IMR-90 (cell line): Measurements from ENCODE around the gene SH2D7. TPM values are rescaled to one million over a fixed set of nuclear protein-coding genes. Genes with fewer than 3 reads are reported as not detected.

Source experiments
- ATAC-seq: fragments of 200-7000 bp; cut with Tn5 transposase; 2 replicates; pipeline ENCODE4 v1.9.1; 2020; ENCODE audit warnings: low read depth, mild to moderate bottlenecking, moderate library complexity
- BruUV-seq: library from RNA; stranded (reverse); fragments of 400-500 nt; replicated peaks from 2 replicates; lab custom pipeline; 2021; lab: Mats Ljungman, UMichigan
- CTCF ChIA-PET: fragments of 300-600 bp; formaldehyde crosslinking; extraction: SDS; loops from one replicate; lab custom pipeline; 2021; ENCODE audit warnings: antibody characterized with exemption; lab: Yijun Ruan, JAX
- POLR2A ChIA-PET: fragments of 300-600 bp; sonication (Branson Sonifier 250); formaldehyde crosslinking; loops from one replicate; lab custom pipeline; 2022; ENCODE audit warnings: antibody characterized with exemption; ENCODE audit not compliant: unreplicated experiment; lab: Charles Lee
- DNase-seq: peaks from one replicate; pipeline ENCODE4 v3.0.0; 2013
- H2AFZ ChIP-seq: replicated peaks from 2 replicates; pipeline ENCODE3; 2013; ENCODE audit warnings: low read length, mild to moderate bottlenecking; ENCODE audit not compliant: poor library complexity
- H2AK5ac ChIP-seq: 2 replicates; pipeline ENCODE4 v1.6.1; 2013; ENCODE audit warnings: low read depth, low read length, inconsistent platforms
- H2AK9ac ChIP-seq: replicated peaks from 2 replicates; pipeline ENCODE3; 2013; ENCODE audit warnings: mild to moderate bottlenecking, low read depth, low read length, moderate library complexity; ENCODE audit not compliant: poor library complexity
- H2BK120ac ChIP-seq: 2 replicates; pipeline ENCODE4 v1.6.1; 2013; ENCODE audit warnings: low read depth, low read length, inconsistent platforms
- H2BK15ac ChIP-seq: 3 replicates; pipeline ENCODE4 v1.6.1; 2013; ENCODE audit warnings: low read depth, low read length, inconsistent platforms
- H2BK20ac ChIP-seq: 2 replicates; pipeline ENCODE4 v1.6.1; 2013; ENCODE audit warnings: low read depth, mild to moderate bottlenecking, inconsistent platforms, low read length, moderate library complexity
- H2BK5ac ChIP-seq: 2 replicates; pipeline ENCODE4 v1.6.1; 2013; ENCODE audit warnings: mild to moderate bottlenecking, low read depth, low read length, inconsistent platforms; ENCODE audit not compliant: poor library complexity, severe bottlenecking
- H3K14ac ChIP-seq: replicated peaks from 2 replicates; pipeline ENCODE4 v1.6.1; 2013; ENCODE audit warnings: low read depth, low read length, inconsistent platforms
- H3K18ac ChIP-seq: 2 replicates; pipeline ENCODE4 v1.6.1; 2013; ENCODE audit warnings: low read depth, low read length, control low read depth
- H3K23ac ChIP-seq: 2 replicates; pipeline ENCODE4 v1.6.1; 2013; ENCODE audit warnings: low read depth, low read length, inconsistent platforms
- H3K27ac ChIP-seq: 2 replicates; pipeline ENCODE4 v1.5.1; 2013; ENCODE audit warnings: mild to moderate bottlenecking, control low read depth, low read length; ENCODE audit not compliant: insufficient read depth
- H3K27me3 ChIP-seq: 2 replicates; pipeline ENCODE4 v1.6.1; 2013; ENCODE audit warnings: low read length; ENCODE audit not compliant: control insufficient read depth, insufficient read depth
- H3K36me3 ChIP-seq: 2 replicates; pipeline ENCODE4 v1.6.1; 2013; ENCODE audit warnings: low read length, mixed read lengths; ENCODE audit not compliant: control insufficient read depth, insufficient read depth
- H3K4ac ChIP-seq: 2 replicates; pipeline ENCODE4 v1.6.1; 2013; ENCODE audit warnings: low read depth, low read length, inconsistent platforms
- H3K4me1 ChIP-seq: 2 replicates; pipeline ENCODE4 v1.6.1; 2013; ENCODE audit warnings: low read length, mixed read lengths; ENCODE audit not compliant: control insufficient read depth, insufficient read depth
- H3K4me2 ChIP-seq: 2 replicates; pipeline ENCODE4 v1.6.1; 2013; ENCODE audit warnings: low read depth, mild to moderate bottlenecking, control low read depth, low read length, moderate library complexity
- H3K4me3 ChIP-seq: 2 replicates; pipeline ENCODE4 v1.5.1; 2013; ENCODE audit warnings: low read depth, mild to moderate bottlenecking, control low read depth, low read length, moderate library complexity; ENCODE audit not compliant: insufficient read depth
- H3K56ac ChIP-seq: 2 replicates; pipeline ENCODE4 v1.6.1; 2013; ENCODE audit warnings: low read length, inconsistent platforms; ENCODE audit not compliant: insufficient read depth; ENCODE audit errors: extremely low read depth
- H3K79me1 ChIP-seq, 2 experiments: 2 replicates each; pipeline ENCODE4 v1.6.1; 2013; ENCODE audit warnings: low read length in 2 of 2, inconsistent platforms in 1 of 2, low read depth in 1 of 2
- H3K9ac ChIP-seq: 2 replicates; pipeline ENCODE4 v1.6.1; 2013; ENCODE audit warnings: low read depth, low read length, control low read depth
- H3K9me1 ChIP-seq: 2 replicates; pipeline ENCODE4 v1.6.1; 2013; ENCODE audit warnings: low read length, inconsistent platforms; ENCODE audit not compliant: insufficient read depth
- H3K9me3 ChIP-seq: 2 replicates; pipeline ENCODE4 v1.6.1; 2013; ENCODE audit warnings: low read length; ENCODE audit not compliant: control insufficient read depth, insufficient read depth
- H4K20me1 ChIP-seq: 2 replicates; pipeline ENCODE4 v1.6.1; 2013; ENCODE audit warnings: low read length, inconsistent platforms; ENCODE audit not compliant: insufficient read depth
- H4K5ac ChIP-seq: 2 replicates; pipeline ENCODE4 v1.6.1; 2013; ENCODE audit warnings: mild to moderate bottlenecking, low read depth, low read length, control low read depth
- H4K8ac ChIP-seq, 2 experiments: 2 replicates each; pipeline ENCODE4 v1.6.1; 2013; ENCODE audit warnings: low read depth in 2 of 2, low read length in 2 of 2, control low read depth in 1 of 2, inconsistent platforms in 1 of 2
- H4K91ac ChIP-seq: 2 replicates; pipeline ENCODE4 v1.6.1; 2013; ENCODE audit warnings: low read depth, low read length, inconsistent platforms; ENCODE audit not compliant: insufficient read depth
- BHLHE40 ChIP-seq: fragments of 150-350 bp; IDR thresholded peaks from 2 replicates; pipeline ENCODE4 v1.6.1; 2016; ENCODE audit warnings: mild to moderate bottlenecking, low read depth, low read length
- CTCF ChIP-seq: conservative IDR thresholded peaks from 2 replicates; pipeline ENCODE4 v1.5.1; 2012; ENCODE audit warnings: mild to moderate bottlenecking, low read depth, low read length, improper control_type of control experiment
- ELK1 ChIP-seq: fragments of 150-350 bp; IDR thresholded peaks from 2 replicates; pipeline ENCODE4 v1.6.1; 2016; ENCODE audit warnings: low read depth, mild to moderate bottlenecking, low read length, moderate library complexity, borderline replicate concordance
- MAZ ChIP-seq: IDR thresholded peaks from 2 replicates; pipeline ENCODE4 v1.6.1; 2012; ENCODE audit warnings: low read depth, mild to moderate bottlenecking, low read length, improper control_type of control experiment, moderate library complexity, borderline replicate concordance
- MXI1 ChIP-seq: IDR thresholded peaks from 2 replicates; pipeline ENCODE4 v1.6.1; 2012; ENCODE audit warnings: low read depth, mild to moderate bottlenecking, low read length, moderate library complexity, borderline replicate concordance
- NFE2L2 ChIP-seq: fragments of 150-350 bp; IDR thresholded peaks from 2 replicates; pipeline ENCODE4 v1.6.1; 2016; ENCODE audit warnings: low read depth, mild to moderate bottlenecking, low read length
- RFX5 ChIP-seq: IDR thresholded peaks from 2 replicates; pipeline ENCODE4 v1.8.0; 2012; ENCODE audit warnings: low read depth, mild to moderate bottlenecking, low read length, moderate library complexity
- SMC3 ChIP-seq: fragments of 150-350 bp; IDR thresholded peaks from 2 replicates; pipeline ENCODE4 v1.6.1; 2016; ENCODE audit warnings: low read depth, mild to moderate bottlenecking, antibody characterized with exemption, low read length, moderate library complexity
- WGBS, 2 experiments: methylation state at CpG; one replicate each; pipeline versions ENCODE4 v1.1.5 to v1.1.7; 2013; ENCODE audit warnings: missing lambda C conversion rate in 2 of 2; ENCODE audit not compliant: insufficient read length in 1 of 2; ENCODE audit errors: extremely low coverage in 2 of 2; 5-methylcytosine and 5-hydroxymethylcytosine counted together
- dilution Hi-C: fragments of 300-500 bp; cut with HindIII; formaldehyde crosslinking; loops from one replicate; pipeline ENCODE4 v1.14.3; 2018; ENCODE audit warnings: low sequenced_read_pairs; ENCODE audit not compliant: unreplicated experiment
- in situ Hi-C: fragments of 300-500 bp; cut with MboI; formaldehyde crosslinking; loops from 3 replicates; pipeline ENCODE4 v1.14.3; 2019; ENCODE audit warnings: low sequenced_read_pairs, inconsistent platforms, mixed read lengths
- intact Hi-C: fragments of 100-400 bp; cut with micrococcal nuclease; formaldehyde crosslinking; loops from 2 replicates; pipeline ENCODE4 v1.10.0; 2022
- polyA plus RNA-seq, 3 experiments: library from polyadenylated mRNA; depleted of rRNA; stranded (reverse); fragments of >200 nt; gene quantifications; 2 replicates each; pipeline ENCODE4 v1.2.3, GENCODE V29; 2012; ENCODE audit warnings: low replicate concordance in 1 of 3
- total RNA-seq: library from RNA; depleted of rRNA; stranded (reverse); fragments of >200 nt; gene quantifications from 2 replicates; pipeline ENCODE4 v1.2.3, GENCODE V29; 2012

The SH2D7 gene
- total and polyA plus RNA-seq, 2 of the 4 experiments (the other 2 are of a cell fraction) = not detected

DNA sequence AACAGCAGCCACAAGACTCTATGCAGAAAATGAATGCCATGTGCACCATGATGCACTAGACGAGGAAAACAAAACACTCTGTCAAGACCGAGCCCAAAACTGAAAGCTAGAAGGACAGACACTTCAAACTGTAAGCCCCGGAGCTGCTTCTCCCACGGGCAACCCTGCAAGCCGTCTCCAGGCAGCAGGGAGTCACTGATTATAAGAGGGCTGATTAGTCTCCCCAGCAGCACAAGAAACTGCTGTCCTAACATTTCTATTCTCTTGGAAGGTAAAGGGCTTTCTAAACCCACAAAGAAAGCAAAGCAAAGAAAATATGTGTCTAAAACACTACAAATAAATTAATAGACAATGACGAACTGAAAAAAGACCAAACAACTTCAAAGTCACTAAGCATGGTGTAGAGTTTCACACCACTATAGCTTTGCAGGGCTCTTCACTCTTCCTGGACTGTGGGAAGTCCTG is 30.4 kb upstream of the SH2D7 start:
- H3K27me3 ChIP-seq = no peaks in the 10 kb centered on the region
- peak overlapping the region; percentile 50; the same call in 1 of the 2 replicates for H3K9ac ChIP-seq
- WGBS, 2 experiments = 20% methylated on average over 1 of the region's 6 CpGs; no CpG with 5 or more reads in 1 of the 2 experiments
- H4K5ac ChIP-seq = peak overlapping the region; percentile 3; the same call in 1 of the 2 replicates
- peak overlapping the region; percentile 17; the same call in 1 of the 2 replicates for H3K27ac ChIP-seq
- peak overlapping the region; percentile 12; the same call in 1 of the 2 replicates for H3K18ac ChIP-seq
- H3K9me1 ChIP-seq = peaks cover 45% of the 10 kb centered on the region
- ChIA-PET CTCF (interaction anchor here (0.6 to 1.2 kb wide), 2 partner anchors 12 to 52 kb away, joined by 3 read pairs; no protein-coding TSS in a partner anchor), POLR2A (no interaction called here)
- H3K9me3 ChIP-seq = no peaks in the 10 kb centered on the region
- dilution Hi-C loops (no loop called here), in situ Hi-C loops (no loop called here), intact Hi-C loops (loop anchor here (2.0 kb wide), 1 partner anchor 39 kb away; no protein-coding TSS in a partner anchor)
- H3K56ac ChIP-seq = no peak overlapping the region
- peaks cover 59% of the 10 kb centered on the region for H4K20me1 ChIP-seq
- H3K14ac ChIP-seq = peak overlapping the region; percentile 32
- no peak overlapping the region; the same call in 1 of the 2 replicates for H3K4ac ChIP-seq
- H4K8ac ChIP-seq = no peak overlapping the region
- H2AK9ac ChIP-seq = no peak overlapping the region
- H2AFZ ChIP-seq = no peak overlapping the region
- H3K4me1 ChIP-seq = peaks cover 39% of the 10 kb centered on the region
- 0 out of 2 replicates have a peak, but pooled peaks cover 2% of the 10 kb centered on the region for H3K36me3 ChIP-seq
- DNase-seq = peak; percentile 53
- peak overlapping the region; percentile 19; the same call in 1 of the 2 replicates for H3K4me3 ChIP-seq
- no peak overlapping the region for H2BK20ac ChIP-seq
- ATAC-seq = peak; percentile 6; the same call in 1 of the 2 replicates
- H2AK5ac ChIP-seq = no peak overlapping the region
- no peak overlapping the region for H4K91ac ChIP-seq
- BruUV-seq = no TSS peak
- H3K4me2 ChIP-seq = peak overlapping the region; percentile 80
- TF ChIP-seq MAZ = no peak
- no peak for TF ChIP-seq BHLHE40
- TF ChIP-seq SMC3 = no peak
- no peak for TF ChIP-seq CTCF
- no peak for TF ChIP-seq NFE2L2
- no peak; the same call in 1 of the 2 replicates for TF ChIP-seq MXI1
- TF ChIP-seq RFX5 = no peak
- no peak for TF ChIP-seq ELK1
- 0 out of 3 replicates have a peak overlapping the region, but pooled peaks have one; percentile 8 for H2BK15ac ChIP-seq
- peak overlapping the region; percentile 55 for H3K23ac ChIP-seq
- H2BK5ac ChIP-seq = peak overlapping the region; percentile 7
- H3K79me1 ChIP-seq = peaks cover 25 to 79% of the 10 kb centered on the region in 2 experiments
- H2BK120ac ChIP-seq = 0 out of 2 replicates have a peak overlapping the region, but pooled peaks have one; percentile 10
